GM19467 (cell line): Measurements from ENCODE around the gene ZNF410.
"Not testable (repeated sequence)": the region's sequence is repeated elsewhere in the genome, so short reads cannot be mapped to it uniquely, and the experiment has no call there.

Experiments used
- ATAC-seq: cut with Tn5 transposase; IDR thresholded peaks from one replicate; pipeline ENCODE4 v1.9.1; 2021; ENCODE audit warnings: mild to moderate bottlenecking, moderate library complexity; ENCODE audit not compliant: unreplicated experiment

The ZNF410 gene

GRCh38 chr14:73886449-73887317, at the start of gene ZNF410:
Gene ZNF410 (plus strand): TSS chr14:73886859. CDS start chr14:73892176, 5,317 bp downstream.
- peak; percentile 95 for ATAC-seq

DNA sequence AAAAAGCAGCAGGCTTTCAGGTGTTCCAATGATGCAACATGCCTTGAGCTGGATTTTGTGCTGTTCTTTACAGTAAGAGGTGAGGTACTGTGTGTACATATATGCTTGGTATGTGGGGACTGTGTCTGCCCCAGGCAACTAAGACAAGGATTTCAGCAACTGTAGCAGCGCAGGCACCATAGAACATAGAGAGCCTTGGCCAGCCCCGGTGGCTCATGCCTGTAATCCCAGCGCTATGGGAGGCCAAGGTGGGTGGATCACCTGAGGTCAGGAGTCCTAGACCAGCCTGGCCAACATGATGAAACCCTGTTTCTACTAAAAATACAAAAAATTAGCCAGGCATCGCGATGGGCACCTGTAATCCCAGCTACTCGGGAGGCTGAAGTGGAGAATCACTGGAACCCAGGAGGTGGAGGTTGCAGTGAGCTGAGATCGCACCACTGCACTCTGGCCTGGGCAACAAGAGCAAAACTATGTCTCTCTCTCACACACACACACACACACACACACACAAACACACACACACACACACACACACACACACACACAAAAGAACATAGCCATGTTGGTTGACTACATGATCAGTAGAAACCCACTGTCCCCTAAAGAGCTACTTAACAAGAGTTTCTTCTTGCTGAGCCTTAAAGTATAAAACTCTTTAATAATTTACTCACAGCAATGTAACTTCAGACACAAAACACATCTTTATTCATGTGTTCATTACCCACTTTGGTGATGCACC, 48.2 kb upstream of the ZNF410 start:
- not testable (repeated sequence) for ATAC-seq

DNA sequence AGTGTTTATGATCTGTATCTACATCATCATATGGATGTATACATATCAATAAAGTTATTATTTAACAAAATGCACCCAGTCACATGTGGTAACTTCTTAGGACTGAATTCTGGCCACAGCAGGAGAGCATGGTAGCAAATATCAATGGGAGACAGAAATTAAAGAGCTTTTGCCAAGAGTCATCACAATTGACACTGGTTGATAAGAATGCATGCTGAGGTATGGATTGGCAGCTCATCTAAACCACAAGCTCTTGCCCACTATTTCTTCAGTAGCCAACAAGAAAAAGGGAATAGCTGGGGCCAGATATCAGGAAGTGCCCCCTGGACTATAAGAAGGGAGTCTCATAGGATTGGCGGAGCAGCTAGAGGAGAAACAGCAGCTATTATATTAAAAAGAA, 44.5 kb upstream of the ZNF410 start:
- no peak for ATAC-seq

DNA sequence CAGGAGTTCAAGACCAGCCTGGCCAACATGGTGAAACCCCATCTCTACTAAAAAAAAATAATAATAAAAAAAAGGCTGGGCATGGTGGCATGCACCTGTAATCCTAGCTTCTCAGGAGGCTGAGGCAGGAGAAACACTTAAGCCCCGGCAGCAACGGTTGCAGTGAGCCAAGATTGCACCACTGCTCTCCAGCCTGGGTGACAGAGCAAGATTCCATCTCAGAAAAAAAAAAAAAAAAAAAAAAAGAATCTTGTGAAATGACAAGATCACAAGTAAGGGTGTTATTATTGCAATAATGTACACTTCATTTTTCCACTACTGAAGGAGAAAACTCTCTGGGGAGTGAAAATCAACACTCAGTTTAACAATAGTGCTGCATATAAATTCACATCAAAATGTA, 43.8 kb upstream of the ZNF410 start:
- ATAC-seq, result no peak

DNA sequence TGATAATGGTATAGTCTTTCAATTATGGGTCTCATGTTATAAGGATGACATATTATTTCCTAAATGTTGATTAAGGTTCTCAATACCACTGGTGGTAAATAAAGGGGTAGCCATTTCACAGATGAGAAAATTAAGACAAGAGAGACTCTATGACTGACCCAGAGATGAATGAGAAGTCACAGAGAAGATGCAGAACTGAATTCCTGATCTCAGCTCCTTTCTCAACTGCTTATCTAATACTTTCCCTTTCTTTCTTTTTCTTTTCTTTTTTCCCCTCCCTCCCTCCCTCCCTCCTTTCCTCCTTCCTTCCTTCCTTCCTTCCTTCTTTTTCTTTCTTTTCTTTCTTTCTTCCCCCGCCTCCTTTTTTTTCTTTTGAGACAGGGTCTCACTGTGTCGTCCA, 43.4 kb upstream of the ZNF410 start:
- ATAC-seq, result no peak

- no peak for ATAC-seq
Observed at GRCh38 chr14:73846947-73847346, 39.7 kb upstream of the ZNF410 start.

DNA sequence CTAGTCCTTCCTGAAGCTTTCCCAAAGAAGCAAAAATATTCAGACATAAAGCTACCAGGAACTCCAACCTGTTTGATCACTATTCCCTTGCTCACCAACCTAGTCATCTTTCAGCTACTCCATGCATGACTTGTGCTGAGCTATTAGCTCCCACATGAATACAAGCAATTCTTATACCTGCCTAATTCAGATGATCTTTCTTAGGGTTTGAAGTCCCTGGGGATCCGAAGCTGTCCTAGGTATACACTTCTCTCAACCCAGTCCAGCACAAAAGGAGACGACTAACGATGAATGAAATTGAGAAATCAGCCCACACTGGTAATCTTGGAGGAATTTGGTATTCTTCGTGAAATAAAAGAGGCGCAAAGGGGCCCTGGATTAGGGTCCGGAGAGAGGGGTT, 35.7 kb upstream of the ZNF410 start:
- ATAC-seq, result no peak

DNA sequence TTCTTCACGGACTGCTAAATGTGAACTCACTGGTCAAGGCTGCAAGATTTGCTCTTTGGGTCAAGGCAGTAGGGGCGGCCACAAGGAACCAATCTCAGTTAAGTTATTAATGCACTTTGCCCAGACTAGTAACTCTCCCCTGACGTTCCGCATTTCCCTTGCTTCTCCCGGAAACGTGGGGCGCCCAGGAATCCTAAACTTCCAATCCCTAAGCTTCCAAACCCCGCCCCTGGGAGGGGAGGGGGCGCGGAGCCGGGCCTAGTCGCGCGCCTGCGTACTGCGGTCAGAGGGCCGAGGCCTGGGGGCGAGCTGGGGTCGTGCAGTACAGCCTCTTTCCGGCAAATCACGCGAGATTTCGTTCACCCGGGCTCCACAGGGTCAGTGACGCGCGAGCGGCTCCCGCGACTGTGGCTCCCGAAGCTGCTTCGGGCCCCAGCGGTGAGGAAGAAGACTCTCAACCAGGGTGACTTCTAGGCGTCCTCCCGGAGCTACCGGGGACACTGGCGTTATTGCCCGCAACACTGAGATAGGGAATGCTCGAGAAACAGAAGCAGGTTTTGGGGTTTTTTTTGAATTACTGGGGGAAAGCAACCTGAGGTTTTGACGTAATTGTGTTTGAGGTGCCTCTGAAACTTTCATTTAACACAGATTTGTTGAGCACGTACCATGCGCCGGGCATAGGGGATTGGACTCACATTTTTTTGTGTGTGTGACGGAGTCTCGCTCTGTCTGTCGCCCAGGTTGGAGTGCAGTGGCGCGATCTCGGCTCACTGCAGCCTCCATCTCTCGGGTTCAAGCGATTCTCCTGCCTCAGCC, 34.9 kb upstream of the ZNF410 start, which contains the start of gene PTGR2:
TSS of gene PTGR2 (plus strand) at position 265 of the 816 bp plus-strand sequence. CDS start 7,032 bp downstream, outside the sequence.
- peak; percentile 81 for ATAC-seq

GRCh38 chr14:73859145-73859544, 27.5 kb upstream of the ZNF410 start:
- no peak for ATAC-seq

DNA sequence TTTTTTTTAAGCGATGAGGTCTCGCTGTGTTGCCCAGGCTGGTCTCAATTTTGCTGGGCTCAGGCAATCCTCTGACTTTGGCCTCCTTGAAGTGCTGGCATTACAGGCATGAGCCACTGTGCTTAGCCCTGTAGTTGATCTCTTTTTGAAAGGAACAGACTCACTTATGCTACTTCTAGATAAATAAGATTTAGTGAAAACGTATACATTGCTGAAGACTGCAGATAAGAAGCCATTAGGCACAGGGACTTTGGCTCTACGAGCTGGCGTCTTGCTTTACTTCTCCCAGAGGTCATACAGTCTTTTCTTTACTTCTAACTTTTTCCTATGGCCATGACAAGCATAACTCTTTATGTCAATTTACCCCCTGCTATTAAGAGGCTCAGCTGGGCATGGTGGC, 25.6 kb upstream of the ZNF410 start:
- no peak for ATAC-seq

DNA sequence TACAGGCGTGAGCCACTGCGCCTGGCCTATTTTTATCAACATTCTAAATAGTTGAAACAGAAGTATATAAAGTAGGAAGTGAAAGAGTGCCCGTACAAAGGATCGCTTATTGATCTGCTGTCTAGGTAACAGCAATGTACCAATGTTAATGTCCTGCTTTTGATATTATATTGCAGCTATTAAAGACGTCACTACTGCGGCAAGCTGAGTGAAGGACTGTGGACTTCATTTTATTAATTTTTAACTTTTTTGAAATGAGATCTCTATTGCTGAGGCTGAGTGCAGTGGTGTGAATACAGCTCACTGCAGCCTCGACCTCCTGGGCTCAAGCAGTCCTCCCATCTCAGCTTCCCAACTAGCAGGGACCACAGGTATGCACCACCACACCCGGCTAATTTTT, 24.2 kb upstream of the ZNF410 start:
- ATAC-seq, result no peak

GRCh38 chr14:73863209-73863608, 23.4 kb upstream of the ZNF410 start:
- ATAC-seq, result no peak

DNA sequence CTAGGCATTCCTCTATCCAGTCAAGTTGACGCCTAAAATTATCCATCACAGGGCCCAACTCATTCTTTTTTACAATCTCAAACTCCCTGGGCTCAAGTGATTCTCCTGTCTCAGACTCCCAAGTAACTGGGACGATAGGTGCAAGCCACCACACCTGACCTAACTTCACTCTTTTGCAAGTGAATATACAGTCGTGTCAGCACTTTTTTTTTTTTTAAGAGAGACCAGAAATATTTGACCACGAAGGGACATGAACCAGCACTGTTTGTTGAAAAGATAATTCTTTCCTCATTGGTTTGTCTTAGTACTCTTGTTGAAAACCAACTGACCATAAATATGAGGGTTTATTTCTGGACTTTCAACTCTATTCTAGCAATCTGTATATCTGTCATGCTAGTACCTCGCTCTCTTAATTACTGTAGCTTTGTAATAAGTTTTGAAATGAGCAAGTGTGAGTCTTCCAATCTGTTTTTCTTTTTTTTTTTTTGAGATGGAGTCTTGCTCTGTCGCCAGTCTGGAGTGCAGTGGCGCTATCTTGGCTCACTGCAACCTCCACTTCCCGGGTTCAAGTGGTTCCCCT, 21.0 kb upstream of the ZNF410 start:
- ATAC-seq, result no peak

GRCh38 chr14:73869754-73870153, 16.9 kb upstream of the ZNF410 start:
- not testable (repeated sequence) for ATAC-seq

GRCh38 chr14:73870525-73871235, 16.0 kb upstream of the ZNF410 start:
- no peak for ATAC-seq

DNA sequence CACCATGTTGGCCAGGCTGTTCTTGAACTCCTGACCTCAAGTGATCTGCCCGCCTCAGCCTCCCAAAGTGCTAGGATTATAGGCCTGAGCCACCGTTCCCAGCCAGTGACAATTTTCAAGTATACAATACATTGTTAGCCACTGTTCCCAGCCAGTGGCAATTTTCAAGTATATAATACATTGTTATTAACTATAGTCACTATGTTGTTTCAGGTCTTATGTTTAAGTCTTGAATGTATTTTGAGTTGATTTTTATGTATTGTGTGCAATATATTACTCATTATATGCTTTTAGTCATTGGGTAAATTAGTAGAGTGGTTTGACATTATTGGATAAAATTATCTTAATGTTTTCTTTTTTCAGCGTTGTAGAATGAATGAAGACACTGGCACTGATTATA, 13.0 kb upstream of the ZNF410 start:
- no peak for ATAC-seq

DNA sequence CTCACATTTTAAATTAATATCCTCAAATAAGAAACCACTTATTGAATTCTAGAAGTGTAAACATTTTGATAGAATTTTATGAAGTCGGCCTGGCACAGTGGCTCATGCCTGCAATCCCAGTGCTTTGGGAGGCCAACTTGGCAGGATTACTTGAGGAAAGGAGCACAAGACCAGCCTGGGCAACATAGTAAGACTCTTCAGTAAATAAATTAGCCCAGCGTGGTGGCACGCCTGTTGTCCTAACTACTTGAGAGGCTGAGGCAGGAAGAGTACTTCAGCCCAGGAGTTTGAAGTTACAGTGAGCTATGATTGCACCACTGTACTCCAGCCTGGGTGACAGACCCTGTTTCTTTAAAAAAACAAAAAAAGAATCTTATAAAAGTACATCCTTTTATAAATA, 8.9 kb upstream of the ZNF410 start:
- no peak for ATAC-seq

DNA sequence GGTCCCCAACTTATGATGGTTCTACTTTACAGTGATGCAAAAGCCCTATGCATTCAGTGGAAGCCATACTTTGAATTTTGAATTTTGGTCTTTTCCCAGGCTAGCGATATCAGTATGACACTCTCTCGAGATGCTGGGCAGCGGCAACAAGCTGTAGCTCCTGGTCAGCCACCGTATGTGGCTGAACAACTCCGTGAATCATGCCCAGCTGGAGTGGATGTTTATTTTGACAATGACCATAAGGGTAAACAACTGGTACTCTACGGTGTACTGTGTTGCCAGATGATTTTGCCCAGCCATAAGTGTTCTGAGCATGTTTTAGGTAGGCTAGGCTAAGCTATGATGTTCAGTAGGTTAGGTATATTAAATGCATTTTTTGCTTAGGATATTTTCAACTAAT, 8.2 kb upstream of the ZNF410 start:
- no peak for ATAC-seq

DNA sequence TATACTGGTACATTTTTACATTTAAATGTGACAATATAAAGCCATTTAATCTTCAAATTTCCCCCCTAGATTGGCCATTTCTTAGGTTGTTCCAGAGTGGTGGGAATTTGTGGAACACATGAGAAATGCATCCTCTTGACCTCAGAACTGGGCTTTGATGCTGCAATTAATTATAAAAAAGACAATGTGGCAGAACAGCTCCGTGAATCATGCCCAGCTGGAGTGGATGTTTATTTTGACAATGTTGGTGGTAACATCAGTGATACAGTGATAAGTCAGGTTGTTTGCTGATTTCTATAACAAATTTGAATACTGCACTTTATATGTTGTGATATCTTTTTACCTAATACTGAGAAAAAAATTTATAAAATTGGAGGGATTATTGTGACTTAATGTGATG, 7.6 kb upstream of the ZNF410 start:
- ATAC-seq, result no peak
